Thyroid gland (tissue), 4 donors: ENCODE results near the gene CHCHD6. TPM values are rescaled to one million over a fixed set of nuclear protein-coding genes. Genes with fewer than 3 reads are reported as not detected.

Experiments used
- DNase-seq, 2 donors: peaks; one replicate each; pipeline ENCODE4 v3.0.0-alpha.2; 2019
- H3K27ac ChIP-seq, 3 donors: fragments of 200-600 bp; sonication (generic); 1 replicate in 2 of 3; 2 replicates in 1 of 3; pipeline ENCODE4 v1.5.1; 2016 to 2019; ENCODE audit warnings: mild to moderate bottlenecking in 1 of 3, moderate library complexity in 1 of 3
- H3K27me3 ChIP-seq: fragments of 200-600 bp; sonication (generic); one replicate; pipeline ENCODE4 v1.5.1; 2019
- H3K36me3 ChIP-seq, 2 donors: fragments of 200-600 bp; sonication (generic); one replicate each; pipeline ENCODE4 v1.5.1; 2016 to 2019
- H3K4me1 ChIP-seq, 2 donors: fragments of 200-600 bp; sonication (generic); one replicate each; pipeline ENCODE4 v1.5.1; 2017 to 2019
- H3K4me3 ChIP-seq, 3 donors: fragments of 200-600 bp; sonication (generic); replicated peaks in 1 of 3; 1 replicate in 2 of 3; 2 replicates in 1 of 3; pipeline ENCODE4 v1.5.1; 2016; ENCODE audit warnings: mild to moderate bottlenecking in 1 of 3
- H3K9me3 ChIP-seq: fragments of 200-600 bp; sonication (generic); one replicate; pipeline ENCODE4 v1.5.1; 2017
- CTCF ChIP-seq, 6 experiments: fragments of 200-600 bp in 3 of 6; fragments of 450-650 bp in 3 of 6; sonication (generic) in 3 of 6; IDR thresholded peaks; one replicate each; pipeline ENCODE4 v1.5.1; 2016 to 2019; ENCODE audit warnings: antibody characterized with exemption in 6 of 6, mild to moderate bottlenecking in 2 of 6, inconsistent platforms in 1 of 6, moderate library complexity in 1 of 6
- POLR2A ChIP-seq, 2 donors: fragments of 450-650 bp; IDR thresholded peaks; one replicate each; pipeline ENCODE4 v1.6.1; 2017; ENCODE audit warnings: antibody characterized with exemption in 2 of 2, mild to moderate bottlenecking in 2 of 2, moderate library complexity in 1 of 2
- WGBS, 2 donors: methylation state at CpG; one replicate each; pipeline ENCODE4 v1.1.5; 2017; 5-methylcytosine and 5-hydroxymethylcytosine counted together
- intact Hi-C: fragments of 100-400 bp; cut with DNase I; formaldehyde crosslinking; loops from one replicate; pipeline ENCODE4 v1.15.1; 2023
- total RNA-seq, 4 donors: library from RNA; depleted of rRNA; stranded (reverse); fragments of >200 nt; gene quantifications; one replicate each; pipeline ENCODE4 v1.2.3, GENCODE V29; 2016

The CHCHD6 gene
- total RNA-seq, 4 donors from 2014 or later = 22.9 to 27.8 (median 24.4) TPM

GRCh38 chr3:126872701-126873342 is 168.8 kb downstream of the CHCHD6 start:
- H3K36me3 ChIP-seq = no peaks in the 10 kb centered on the region
- H3K4me3 ChIP-seq = no peak overlapping the region
- H3K4me1 ChIP-seq = peaks cover 0 to 11% of the 10 kb centered on the region in 2 donors
- H3K9me3 ChIP-seq = no peaks in the 10 kb centered on the region
- no peaks in the 10 kb centered on the region for H3K27me3 ChIP-seq
- H3K27ac ChIP-seq = no peak overlapping the region
- TF ChIP-seq CTCF (IDR thresholded peaks at IDR 0.05) (no peak), POLR2A (IDR thresholded peaks at IDR 0.05) (no peak)
- 76 to 77% methylated on average over 10 of the region's 10 CpGs for WGBS, 2 donors
- intact Hi-C loops = loop anchor here (10.0 kb wide), 1 partner anchor 118 kb away; no protein-coding TSS in a partner anchor
- DNase-seq = no peak

- H3K9me3 ChIP-seq = no peaks in the 10 kb centered on the region
- intact Hi-C loops = loop anchor here (10.0 kb wide), 1 partner anchor 119 kb away; no protein-coding TSS in a partner anchor
- TF ChIP-seq POLR2A (IDR thresholded peaks at IDR 0.05) (no peak), CTCF (IDR thresholded peaks at IDR 0.05) (no peak)
- no peaks in the 10 kb centered on the region for H3K36me3 ChIP-seq
- H3K4me3 ChIP-seq = no peak overlapping the region
- no peaks in the 10 kb centered on the region for H3K27me3 ChIP-seq
- peak; percentile 69 to 74 for DNase-seq
- 14 to 50% methylated on average over 1 of the region's 1 CpG for WGBS, 2 donors
- H3K4me1 ChIP-seq = peaks cover 0 to 7% of the 10 kb centered on the region in 2 donors
- H3K27ac ChIP-seq = no peak overlapping the region
These were observed 169.4 kb downstream of the CHCHD6 start for GRCh38 chr3:126873416-126873815.

GRCh38 chr3:126878664-126879063 is 174.6 kb downstream of the CHCHD6 start:
- DNase-seq = no peak
- intact Hi-C loops = loop anchor here (10.0 kb wide), 1 partner anchor 124 kb away; no protein-coding TSS in a partner anchor
- H3K4me1 ChIP-seq = peaks cover 0 to 4% of the 10 kb centered on the region in 2 donors
- H3K36me3 ChIP-seq = no peaks in the 10 kb centered on the region
- TF ChIP-seq POLR2A (IDR thresholded peaks at IDR 0.05) = no peak
- no peak for TF ChIP-seq CTCF (IDR thresholded peaks at IDR 0.05)
- no peaks in the 10 kb centered on the region for H3K27me3 ChIP-seq
- no peak overlapping the region for H3K4me3 ChIP-seq
- no peaks in the 10 kb centered on the region for H3K9me3 ChIP-seq
- 88 to 90% methylated on average over 3 of the region's 3 CpGs for WGBS, 2 donors
- H3K27ac ChIP-seq = no peak overlapping the region

GRCh38 chr3:126880901-126881300 is 176.9 kb downstream of the CHCHD6 start:
- TF ChIP-seq POLR2A (IDR thresholded peaks at IDR 0.05) (no peak), CTCF (IDR thresholded peaks at IDR 0.05) (no peak)
- no peaks in the 10 kb centered on the region for H3K27me3 ChIP-seq
- intact Hi-C loops = no loop called here
- DNase-seq = no peak
- H3K4me3 ChIP-seq = no peak overlapping the region
- H3K27ac ChIP-seq = no peak overlapping the region
- H3K36me3 ChIP-seq = no peaks in the 10 kb centered on the region
- no peaks in the 10 kb centered on the region for H3K9me3 ChIP-seq
- WGBS, 2 donors = 76 to 77% methylated on average over 3 of the region's 3 CpGs
- no peaks in the 10 kb centered on the region for H3K4me1 ChIP-seq

- no peaks in the 10 kb centered on the region for H3K36me3 ChIP-seq
- no peak overlapping the region for H3K27ac ChIP-seq
- H3K4me1 ChIP-seq = no peaks in the 10 kb centered on the region
- DNase-seq = no peak
- no peaks in the 10 kb centered on the region for H3K27me3 ChIP-seq
- intact Hi-C loops = no loop called here
- no peaks in the 10 kb centered on the region for H3K9me3 ChIP-seq
- WGBS, 2 donors = 92 to 98% methylated on average over 6 of the region's 6 CpGs
- TF ChIP-seq CTCF (IDR thresholded peaks at IDR 0.05) = no peak
- H3K4me3 ChIP-seq = no peak overlapping the region
These were observed 177.8 kb downstream of the CHCHD6 start for GRCh38 chr3:126881861-126882260.
